CD4-positive, alpha-beta memory T cell (primary cell): ENCODE data around the gene ABCD4. TPM values are rescaled to one million over a fixed set of nuclear protein-coding genes. Genes with fewer than 3 reads are reported as not detected.

Source experiments
- CTCF ChIA-PET: fragments of 350-600 bp; sonication (Branson Sonifier 250); formaldehyde crosslinking; loops from one replicate; lab custom pipeline; 2021; ENCODE audit warnings: inconsistent platforms; ENCODE audit not compliant: partially characterized antibody; lab: Charles Lee
- POLR2A ChIA-PET: fragments of 350-600 bp; sonication (Branson Sonifier 250); formaldehyde crosslinking; loops from one replicate; lab custom pipeline; 2021; ENCODE audit not compliant: partially characterized antibody; lab: Charles Lee
- DNase-seq, 5 donors: peaks; one replicate each; pipeline versions ENCODE4 v3.0.0 to v3.0.0-alpha.2; 2020 to 2022; ENCODE audit warnings: mixed read lengths in 1 of 5
- H3K27ac ChIP-seq: one replicate; pipeline ENCODE4 v1.7.0; 2013; ENCODE audit warnings: low read depth, low read length
- H3K27me3 ChIP-seq: 2 replicates; pipeline ENCODE4 v1.7.0; 2013; ENCODE audit warnings: mild to moderate bottlenecking, low read length, moderate library complexity; ENCODE audit not compliant: insufficient read depth
- H3K36me3 ChIP-seq: 2 replicates; pipeline ENCODE4 v1.7.0; 2013; ENCODE audit warnings: mild to moderate bottlenecking, low read length, moderate library complexity; ENCODE audit not compliant: insufficient read depth
- H3K4me1 ChIP-seq: 2 replicates; pipeline ENCODE4 v1.7.0; 2013; ENCODE audit warnings: mild to moderate bottlenecking, low read length, moderate library complexity; ENCODE audit not compliant: insufficient read depth
- H3K4me3 ChIP-seq, 2 donors: one replicate each; pipeline ENCODE4 v1.7.0; 2013; ENCODE audit warnings: low read length in 2 of 2, mild to moderate bottlenecking in 1 of 2
- H3K9me3 ChIP-seq, 2 donors: one replicate each; pipeline ENCODE4 v1.7.0; 2013; ENCODE audit warnings: low read length in 2 of 2, control low read depth in 1 of 2; ENCODE audit not compliant: control insufficient read depth in 1 of 2
- H3K27ac Mint-ChIP-seq, 7 donors: one replicate each; pipeline ENCODE4 v1.8.0; 2020 to 2021; ENCODE audit warnings: mixed read lengths in 7 of 7, mild to moderate bottlenecking in 6 of 7, inconsistent platforms in 3 of 7, moderate library complexity in 3 of 7
- H3K27me3 Mint-ChIP-seq, 2 donors: one replicate each; pipeline ENCODE4 v1.8.0; 2020 to 2021; ENCODE audit warnings: mixed read lengths in 2 of 2
- H3K36me3 Mint-ChIP-seq, 2 donors: one replicate each; pipeline ENCODE4 v1.8.0; 2020 to 2021; ENCODE audit warnings: mixed read lengths in 2 of 2, inconsistent platforms in 1 of 2, mild to moderate bottlenecking in 1 of 2
- H3K4me1 Mint-ChIP-seq, 4 donors: one replicate each; pipeline ENCODE4 v1.8.0; 2020 to 2021; ENCODE audit warnings: mixed read lengths in 4 of 4, mild to moderate bottlenecking in 1 of 4
- H3K4me3 Mint-ChIP-seq, 8 donors: one replicate each; pipeline ENCODE4 v1.8.0; 2020 to 2021; ENCODE audit warnings: mixed read lengths in 8 of 8, mild to moderate bottlenecking in 7 of 8, moderate library complexity in 6 of 8, inconsistent platforms in 3 of 8
- H3K9me3 Mint-ChIP-seq, 8 donors: one replicate each; pipeline ENCODE4 v1.8.0; 2020 to 2021; ENCODE audit warnings: mixed read lengths in 8 of 8, mild to moderate bottlenecking in 5 of 8, inconsistent platforms in 3 of 8, moderate library complexity in 1 of 8
- intact Hi-C: fragments of 100-400 bp; cut with micrococcal nuclease; formaldehyde crosslinking; loops from one replicate; pipeline ENCODE4 v1.15.1; 2023
- polyA plus RNA-seq, 2 donors: library from polyadenylated mRNA; unstranded; fragments of 300-500 nt; fragmentation: Illumina TruSeq; gene quantifications; one replicate each; pipeline ENCODE4 v1.2.3, GENCODE V29; 2021
- total RNA-seq, 2 experiments: library from RNA; stranded (reverse); gene quantifications; one replicate each; pipeline ENCODE4 v1.2.3, GENCODE V29; 2021

ABCD4 gene
- total and polyA plus RNA-seq, 4 experiments from 2014 or later = 24.8 to 102 (median 63.1) TPM

GRCh38 chr14:74324931-74325361 lies 22.2 kb upstream of the ABCD4 start:
- Histone ChIP-seq H3K36me3 (no peaks in the 10 kb centered on the region), H3K4me3 (no peak overlapping the region), H3K9me3 (no peaks in the 10 kb centered on the region), H3K4me1 (no peaks in the 10 kb centered on the region), H3K27me3 (no peaks in the 10 kb centered on the region), H3K27ac (no peak overlapping the region)
- H3K4me3 Mint-ChIP-seq = no peak overlapping the region
- intact Hi-C loops = no loop called here
- CTCF ChIA-PET = no interaction called here
- H3K27ac Mint-ChIP-seq = no peak overlapping the region
- DNase-seq = no peak
- no peaks in the 10 kb centered on the region for H3K36me3 Mint-ChIP-seq
- no peaks in the 10 kb centered on the region for H3K9me3 Mint-ChIP-seq
- no peaks in the 10 kb centered on the region for H3K4me1 Mint-ChIP-seq
- POLR2A ChIA-PET = no interaction called here
- H3K27me3 Mint-ChIP-seq = peaks cover 6 to 7% of the 10 kb centered on the region in 2 donors

- no peaks in the 10 kb centered on the region for H3K9me3 ChIP-seq
- H3K9me3 Mint-ChIP-seq = no peaks in the 10 kb centered on the region
- DNase-seq = no peak
- no peaks in the 10 kb centered on the region for H3K36me3 ChIP-seq
- peaks cover under 1 to 9% of the 10 kb centered on the region in 2 donors for H3K27me3 Mint-ChIP-seq
- H3K36me3 Mint-ChIP-seq = no peaks in the 10 kb centered on the region
- intact Hi-C loops = no loop called here
- no peak overlapping the region for H3K4me3 Mint-ChIP-seq
- ChIA-PET POLR2A (no interaction called here), CTCF (interaction anchor here (1.1 kb wide), 1 partner anchor 13 kb away, joined by 3 read pairs; the partner anchor contains the start of gene ABCD4)
- H3K27ac Mint-ChIP-seq = no peak overlapping the region
- H3K27me3 ChIP-seq = no peaks in the 10 kb centered on the region
- no peaks in the 10 kb centered on the region for H3K4me1 Mint-ChIP-seq
- H3K4me3 ChIP-seq = no peak overlapping the region
- no peaks in the 10 kb centered on the region for H3K4me1 ChIP-seq
- no peak overlapping the region for H3K27ac ChIP-seq
These were observed 11.8 kb upstream of the ABCD4 start for GRCh38 chr14:74314576-74314975.

- H3K4me3 ChIP-seq = no peak overlapping the region
- no peak overlapping the region for H3K27ac ChIP-seq
- Mint-ChIP-seq H3K27me3 (peaks cover 0 to 5% of the 10 kb centered on the region in 2 donors), H3K4me3 (no peak overlapping the region), H3K27ac (peak overlapping the region in 1 of 7 donors; percentile 9), H3K36me3 (no peaks in the 10 kb centered on the region), H3K4me1 (no peaks in the 10 kb centered on the region), H3K9me3 (no peaks in the 10 kb centered on the region)
- H3K27me3 ChIP-seq = no peaks in the 10 kb centered on the region
- intact Hi-C loops = no loop called here
- ChIA-PET CTCF (interaction anchor here (0.9 to 1.1 kb wide), 2 partner anchors 12 to 23 kb away, joined by 3 read pairs; partner anchors contain the start of gene ABCD4), POLR2A (no interaction called here)
- no peaks in the 10 kb centered on the region for H3K36me3 ChIP-seq
- no peaks in the 10 kb centered on the region for H3K9me3 ChIP-seq
- no peak for DNase-seq
- no peaks in the 10 kb centered on the region for H3K4me1 ChIP-seq
These were observed 10.9 kb upstream of the ABCD4 start for GRCh38 chr14:74313601-74314000.

GRCh38 chr14:74312161-74312560 lies 9.4 kb upstream of the ABCD4 start:
- Histone ChIP-seq H3K9me3 (no peaks in the 10 kb centered on the region), H3K27ac (no peak overlapping the region), H3K36me3 (no peaks in the 10 kb centered on the region), H3K4me3 (no peak overlapping the region), H3K4me1 (no peaks in the 10 kb centered on the region), H3K27me3 (no peaks in the 10 kb centered on the region)
- H3K27me3 Mint-ChIP-seq = peaks cover 0 to 5% of the 10 kb centered on the region in 2 donors
- intact Hi-C loops = no loop called here
- DNase-seq = no peak
- ChIA-PET CTCF (interaction anchor here (1.3 kb wide), 1 partner anchor 16 kb away, joined by 5 read pairs; no protein-coding TSS in a partner anchor), POLR2A (no interaction called here)
- no peak overlapping the region for H3K4me3 Mint-ChIP-seq
- H3K27ac Mint-ChIP-seq = no peak overlapping the region
- no peaks in the 10 kb centered on the region for H3K9me3 Mint-ChIP-seq
- no peaks in the 10 kb centered on the region for H3K4me1 Mint-ChIP-seq
- no peaks in the 10 kb centered on the region for H3K36me3 Mint-ChIP-seq

- H3K4me3 Mint-ChIP-seq = no peak overlapping the region
- H3K4me3 ChIP-seq = no peak overlapping the region
- H3K27me3 ChIP-seq = no peaks in the 10 kb centered on the region
- H3K27ac Mint-ChIP-seq = peak overlapping the region in 2 of 7 donors; percentile 7 to 35
- no peaks in the 10 kb centered on the region for H3K4me1 ChIP-seq
- no peaks in the 10 kb centered on the region for H3K36me3 ChIP-seq
- H3K9me3 Mint-ChIP-seq = no peaks in the 10 kb centered on the region
- H3K9me3 ChIP-seq = no peaks in the 10 kb centered on the region
- no peak overlapping the region for H3K27ac ChIP-seq
- DNase-seq = no peak
- H3K4me1 Mint-ChIP-seq = peaks cover 0 to 2% (median 0%) of the 10 kb centered on the region in 4 donors
- ChIA-PET CTCF (interaction anchor here (1.0 kb wide), 1 partner anchor 9 kb away, joined by 4 read pairs; no protein-coding TSS in a partner anchor), POLR2A (no interaction called here)
- intact Hi-C loops = no loop called here
- no peaks in the 10 kb centered on the region for H3K27me3 Mint-ChIP-seq
- no peaks in the 10 kb centered on the region for H3K36me3 Mint-ChIP-seq
These were observed 6.6 kb upstream of the ABCD4 start for GRCh38 chr14:74309125-74310022.

GRCh38 chr14:74308695-74309094 lies 6.0 kb upstream of the ABCD4 start:
- H3K36me3 Mint-ChIP-seq = no peaks in the 10 kb centered on the region
- no peaks in the 10 kb centered on the region for H3K9me3 Mint-ChIP-seq
- no peaks in the 10 kb centered on the region for H3K9me3 ChIP-seq
- CTCF ChIA-PET = interaction anchor here (1.0 kb wide), 1 partner anchor 9 kb away, joined by 4 read pairs; no protein-coding TSS in a partner anchor
- H3K4me3 Mint-ChIP-seq = no peak overlapping the region
- DNase-seq = no peak
- peaks cover 5% of the 10 kb centered on the region for H3K4me1 ChIP-seq
- H3K4me1 Mint-ChIP-seq = peaks cover 0 to 9% (median under 1%) of the 10 kb centered on the region in 4 donors
- H3K27me3 Mint-ChIP-seq = no peaks in the 10 kb centered on the region
- POLR2A ChIA-PET = no interaction called here
- H3K27ac ChIP-seq = no peak overlapping the region
- no peaks in the 10 kb centered on the region for H3K36me3 ChIP-seq
- H3K4me3 ChIP-seq = no peak overlapping the region
- peak overlapping the region in 1 of 7 donors; percentile 7 for H3K27ac Mint-ChIP-seq
- H3K27me3 ChIP-seq = no peaks in the 10 kb centered on the region
- intact Hi-C loops = no loop called here

- POLR2A ChIA-PET = no interaction called here
- Histone ChIP-seq H3K4me1 (peaks cover 29% of the 10 kb centered on the region), H3K4me3 (peak overlapping the region; percentile 58 to 94), H3K9me3 (no peaks in the 10 kb centered on the region), H3K27me3 (no peaks in the 10 kb centered on the region), H3K27ac (peak overlapping the region; percentile 65), H3K36me3 (peaks cover 19% of the 10 kb centered on the region)
- Mint-ChIP-seq H3K4me3 (peak overlapping the region; percentile 87 to 99 (median 98)), H3K36me3 (peaks cover 18 to 30% of the 10 kb centered on the region in 2 donors), H3K4me1 (peaks cover 26 to 56% (median 32%) of the 10 kb centered on the region in 4 donors), H3K27ac (peak overlapping the region; percentile 82 to 98 (median 94)), H3K27me3 (no peaks in the 10 kb centered on the region), H3K9me3 (peaks cover 0 to 1% (median 0%) of the 10 kb centered on the region in 8 donors)
- CTCF ChIA-PET = interaction anchor here (1.2 to 1.5 kb wide), 3 partner anchors 9 to 12 kb away, joined by 3 to 5 read pairs (median 3); no protein-coding TSS in a partner anchor
- intact Hi-C loops = loop anchor here (2.0 to 5.0 kb wide), 5 partner anchors 191 to 1359 kb away; partner anchors contain the start of genes AREL1, ERG28, FCF1 and ISCA2
- peak; percentile 47 to 66 (median 59) for DNase-seq
These were observed 544 bp downstream of the ABCD4 start for GRCh38 chr14:74302152-74302628.
